Activated CD8-positive, alpha-beta T cell treated with anti-CD3 and anti-CD28 coated beads for 36 hours (primary cell): Measurements from ENCODE around the gene ADGRD2. TPM values are rescaled to one million over a fixed set of nuclear protein-coding genes. Genes with fewer than 3 reads are reported as not detected.

ENCODE experiments used
- ATAC-seq: fragments of 200-7000 bp; cut with Tn5 transposase; one replicate; pipeline ENCODE4 v1.10.0; 2021; ENCODE audit warnings: mild to moderate bottlenecking, moderate library complexity
- CTCF ChIA-PET: fragments of 350-600 bp; sonication (Branson Sonifier 250); formaldehyde crosslinking; loops from one replicate; lab custom pipeline; 2021; ENCODE audit warnings: antibody characterized with exemption; lab: Charles Lee
- POLR2A ChIA-PET: fragments of 350-600 bp; sonication (Branson Sonifier 250); formaldehyde crosslinking; loops from one replicate; lab custom pipeline; 2021; ENCODE audit warnings: antibody characterized with exemption; lab: Charles Lee
- DNase-seq: peaks from one replicate; pipeline ENCODE4 v3.0.0-alpha.2; 2020
- H3K27ac Mint-ChIP-seq: one replicate; pipeline ENCODE4 v1.8.0; 2021; ENCODE audit warnings: mild to moderate bottlenecking, mixed read lengths
- H3K27me3 Mint-ChIP-seq: one replicate; pipeline ENCODE4 v1.8.0; 2021; ENCODE audit warnings: mixed read lengths
- H3K36me3 Mint-ChIP-seq: one replicate; pipeline ENCODE4 v1.8.0; 2021; ENCODE audit warnings: low read depth, mixed read lengths
- H3K4me1 Mint-ChIP-seq: one replicate; pipeline ENCODE4 v1.8.0; 2021; ENCODE audit warnings: low read depth, mixed read lengths
- H3K4me3 Mint-ChIP-seq: one replicate; pipeline ENCODE4 v1.8.0; 2021; ENCODE audit warnings: mild to moderate bottlenecking, moderate library complexity, mixed read lengths
- H3K9me3 Mint-ChIP-seq: one replicate; pipeline ENCODE4 v1.8.0; 2021; ENCODE audit warnings: mixed read lengths
- CTCF ChIP-seq: fragments of 200-600 bp; IDR thresholded peaks from one replicate; pipeline ENCODE4 v1.8.0; 2022; ENCODE audit warnings: antibody characterized with exemption, mild to moderate bottlenecking
- intact Hi-C: fragments of 100-400 bp; cut with micrococcal nuclease; formaldehyde crosslinking; loops from one replicate; pipeline ENCODE4 v1.10.0; 2022
- total RNA-seq, 2 experiments: library from RNA; stranded (reverse); gene quantifications; one replicate each; pipeline ENCODE4 v1.2.3, GENCODE V29; 2021

Gene ADGRD2
- total RNA-seq, 2 experiments from 2014 or later: not detected

GRCh38 chr9:124441291-124441690 lies 9.0 kb upstream of the ADGRD2 start:
- no peak for TF ChIP-seq CTCF
- H3K9me3 Mint-ChIP-seq: no peaks in the 10 kb centered on the region
- ATAC-seq (no peak), DNase-seq (no peak)
- H3K27me3 Mint-ChIP-seq: peaks cover 19% of the 10 kb centered on the region
- H3K36me3 Mint-ChIP-seq: no peaks in the 10 kb centered on the region
- H3K4me3 Mint-ChIP-seq: no peak overlapping the region
- no peak overlapping the region for H3K27ac Mint-ChIP-seq
- intact Hi-C loops: no loop called here
- ChIA-PET CTCF (interaction anchor here (1.3 kb wide), 1 partner anchor 23 kb away, joined by 4 read pairs; no protein-coding TSS in a partner anchor), POLR2A (no interaction called here)
- no peaks in the 10 kb centered on the region for H3K4me1 Mint-ChIP-seq

GRCh38 chr9:124442379-124442778 lies 7.9 kb upstream of the ADGRD2 start:
- POLR2A ChIA-PET: no interaction called here
- CTCF ChIA-PET: interaction anchor here (1.3 kb wide), 1 partner anchor 24 kb away, joined by 4 read pairs; no protein-coding TSS in a partner anchor
- Mint-ChIP-seq H3K9me3 (no peaks in the 10 kb centered on the region), H3K36me3 (no peaks in the 10 kb centered on the region), H3K27ac (no peak overlapping the region), H3K27me3 (peaks cover 20% of the 10 kb centered on the region), H3K4me3 (no peak overlapping the region), H3K4me1 (no peaks in the 10 kb centered on the region)
- intact Hi-C loops: no loop called here
- ATAC-seq (no peak), DNase-seq (no peak)
- TF ChIP-seq CTCF: no peak

- H3K27me3 Mint-ChIP-seq: peaks cover 20% of the 10 kb centered on the region
- ATAC-seq (no peak), DNase-seq (no peak)
- H3K4me1 Mint-ChIP-seq: no peaks in the 10 kb centered on the region
- intact Hi-C loops: no loop called here
- no peak overlapping the region for H3K4me3 Mint-ChIP-seq
- H3K27ac Mint-ChIP-seq: no peak overlapping the region
- CTCF ChIA-PET: no interaction called here
- TF ChIP-seq CTCF: no peak
- POLR2A ChIA-PET: no interaction called here
- no peaks in the 10 kb centered on the region for H3K36me3 Mint-ChIP-seq
- no peaks in the 10 kb centered on the region for H3K9me3 Mint-ChIP-seq
Measured at GRCh38 chr9:124442826-124443225, 7.4 kb upstream of the ADGRD2 start.

- no peak overlapping the region for H3K27ac Mint-ChIP-seq
- H3K4me3 Mint-ChIP-seq: no peak overlapping the region
- CTCF ChIA-PET: no interaction called here
- DNase-seq (no peak), ATAC-seq (no peak)
- intact Hi-C loops: no loop called here
- no peaks in the 10 kb centered on the region for H3K9me3 Mint-ChIP-seq
- no peaks in the 10 kb centered on the region for H3K4me1 Mint-ChIP-seq
- POLR2A ChIA-PET: no interaction called here
- H3K36me3 Mint-ChIP-seq: no peaks in the 10 kb centered on the region
- no peak for TF ChIP-seq CTCF
- peaks cover 20% of the 10 kb centered on the region for H3K27me3 Mint-ChIP-seq
Measured at GRCh38 chr9:124443625-124444024, 6.6 kb upstream of the ADGRD2 start.

- ChIA-PET CTCF (interaction anchor here (1.1 to 1.3 kb wide), 2 partner anchors 23 to 93 kb away, joined by 3 read pairs; no protein-coding TSS in a partner anchor), POLR2A (no interaction called here)
- TF ChIP-seq CTCF: no peak
- DNase-seq: no peak
- Mint-ChIP-seq H3K27me3 (peaks cover 20% of the 10 kb centered on the region), H3K4me1 (no peaks in the 10 kb centered on the region), H3K4me3 (no peak overlapping the region), H3K27ac (no peak overlapping the region), H3K9me3 (no peaks in the 10 kb centered on the region), H3K36me3 (no peaks in the 10 kb centered on the region)
- no peak for ATAC-seq
- intact Hi-C loops: no loop called here
Measured at GRCh38 chr9:124444166-124444565, 6.1 kb upstream of the ADGRD2 start.
